ENCODE data around the gene TAF4. TPM values are rescaled to one million over a fixed set of nuclear protein-coding genes. Genes with fewer than 3 reads are reported as not detected.
"Not testable (repeated sequence)": the region's sequence is repeated elsewhere in the genome, so short reads cannot be mapped to it uniquely, and the experiment has no call there.

Gene TAF4
- total RNA-seq, 1 experiment from 2014 or later, result 64.3 TPM

DNA sequence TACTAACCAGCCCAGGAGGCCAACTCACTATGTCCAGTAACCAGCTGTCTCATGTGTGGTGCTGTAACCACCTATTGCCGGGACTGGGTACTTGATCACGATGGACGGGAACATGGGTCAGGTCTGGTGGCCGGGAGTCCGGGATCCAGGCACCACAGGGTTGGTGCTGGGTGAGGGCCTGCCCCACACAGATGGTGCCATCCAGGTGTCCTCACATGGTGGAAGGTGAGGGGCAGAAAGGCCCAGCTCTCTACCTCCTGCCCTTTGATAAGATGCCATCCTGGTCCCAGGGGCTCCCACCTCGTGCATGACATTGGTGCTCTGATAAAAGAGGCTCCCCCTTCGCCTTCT lies 116.3 kb downstream of the TAF4 start:
- H3K27ac Mint-ChIP-seq (ENCODE audit: unreplicated experiment), result no peak overlapping the region
- peaks cover 2% of the 10 kb centered on the region for H3K9me3 Mint-ChIP-seq (ENCODE audit: low read depth, unreplicated experiment)
- TF ChIP-seq, protein P1, sequence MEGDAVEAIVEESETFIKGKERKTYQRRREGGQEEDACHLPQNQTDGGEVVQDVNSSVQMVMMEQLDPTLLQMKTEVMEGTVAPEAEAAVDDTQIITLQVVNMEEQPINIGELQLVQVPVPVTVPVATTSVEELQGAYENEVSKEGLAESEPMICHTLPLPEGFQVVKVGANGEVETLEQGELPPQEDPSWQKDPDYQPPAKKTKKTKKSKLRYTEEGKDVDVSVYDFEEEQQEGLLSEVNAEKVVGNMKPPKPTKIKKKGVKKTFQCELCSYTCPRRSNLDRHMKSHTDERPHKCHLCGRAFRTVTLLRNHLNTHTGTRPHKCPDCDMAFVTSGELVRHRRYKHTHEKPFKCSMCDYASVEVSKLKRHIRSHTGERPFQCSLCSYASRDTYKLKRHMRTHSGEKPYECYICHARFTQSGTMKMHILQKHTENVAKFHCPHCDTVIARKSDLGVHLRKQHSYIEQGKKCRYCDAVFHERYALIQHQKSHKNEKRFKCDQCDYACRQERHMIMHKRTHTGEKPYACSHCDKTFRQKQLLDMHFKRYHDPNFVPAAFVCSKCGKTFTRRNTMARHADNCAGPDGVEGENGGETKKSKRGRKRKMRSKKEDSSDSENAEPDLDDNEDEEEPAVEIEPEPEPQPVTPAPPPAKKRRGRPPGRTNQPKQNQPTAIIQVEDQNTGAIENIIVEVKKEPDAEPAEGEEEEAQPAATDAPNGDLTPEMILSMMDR (IDR thresholded peaks at IDR 0.05; ENCODE audit: unreplicated experiment), result no peak
- peaks cover 4% of the 10 kb centered on the region for H3K36me3 Mint-ChIP-seq (ENCODE audit: insufficient read depth, unreplicated experiment)
- DNase-seq, result no peak
- no TSS peak for BruUV-seq (replicated peaks)
- intact Hi-C loops (cut with micrococcal nuclease; ENCODE audit: unreplicated experiment), result no loop called here
- H3K4me1 Mint-ChIP-seq (ENCODE audit: low read depth, unreplicated experiment), result no peaks in the 10 kb centered on the region
- CTCF ChIA-PET, result no interaction called here
- no peak overlapping the region for H3K4me3 Mint-ChIP-seq (ENCODE audit: low read depth, unreplicated experiment)
- H3K27me3 Mint-ChIP-seq (ENCODE audit: unreplicated experiment), result no peaks in the 10 kb centered on the region

DNA sequence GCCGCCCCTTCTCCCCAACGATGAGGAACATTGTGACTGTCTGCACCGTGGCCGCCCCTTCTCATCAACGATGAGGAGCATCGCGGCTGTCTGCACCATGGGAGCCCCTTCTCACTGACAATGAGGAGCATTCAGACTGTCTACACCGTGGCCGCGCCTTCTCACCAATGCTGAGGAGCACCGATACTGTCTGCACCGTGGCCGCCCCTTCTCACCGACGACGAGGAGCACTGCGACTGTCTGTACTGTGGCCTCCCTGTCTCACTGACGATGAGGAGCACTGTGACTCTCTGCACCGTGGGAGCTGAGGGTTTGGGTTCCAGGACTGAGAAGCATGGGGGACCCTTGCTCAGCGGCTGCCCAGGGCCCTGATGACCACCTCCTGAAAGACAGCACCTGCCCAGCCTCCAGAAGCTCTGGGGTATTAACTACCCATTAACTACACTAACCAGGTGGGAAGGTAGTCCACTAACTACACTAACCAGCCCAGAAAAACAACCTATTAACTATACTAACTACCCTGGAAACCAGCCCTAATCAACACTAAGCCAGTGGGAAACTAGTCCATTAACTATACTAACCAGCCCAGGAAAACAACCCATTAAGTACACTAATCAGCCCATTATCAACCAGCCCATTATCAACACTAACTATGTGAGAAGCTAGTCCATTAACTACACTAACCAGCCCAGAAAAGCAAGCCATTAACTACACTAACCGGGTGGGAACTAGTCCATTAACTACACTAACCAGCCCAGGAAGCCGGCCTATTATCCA lies 116.9 kb downstream of the TAF4 start:
- H3K4me3 Mint-ChIP-seq (ENCODE audit: low read depth, unreplicated experiment), result no peak overlapping the region
- BruUV-seq (replicated peaks), result no TSS peak
- H3K9me3 Mint-ChIP-seq (ENCODE audit: low read depth, unreplicated experiment), result peaks cover 2% of the 10 kb centered on the region
- no peak overlapping the region for H3K27ac Mint-ChIP-seq (ENCODE audit: unreplicated experiment)
- no peaks in the 10 kb centered on the region for H3K27me3 Mint-ChIP-seq (ENCODE audit: unreplicated experiment)
- intact Hi-C loops (cut with micrococcal nuclease; ENCODE audit: unreplicated experiment), result no loop called here
- no peak for DNase-seq
- TF ChIP-seq, protein P1 (IDR thresholded peaks at IDR 0.05; ENCODE audit: unreplicated experiment), result no peak
- CTCF ChIA-PET, result no interaction called here
- H3K36me3 Mint-ChIP-seq (ENCODE audit: insufficient read depth, unreplicated experiment), result peaks cover 4% of the 10 kb centered on the region
- H3K4me1 Mint-ChIP-seq (ENCODE audit: low read depth, unreplicated experiment), result no peaks in the 10 kb centered on the region

DNA sequence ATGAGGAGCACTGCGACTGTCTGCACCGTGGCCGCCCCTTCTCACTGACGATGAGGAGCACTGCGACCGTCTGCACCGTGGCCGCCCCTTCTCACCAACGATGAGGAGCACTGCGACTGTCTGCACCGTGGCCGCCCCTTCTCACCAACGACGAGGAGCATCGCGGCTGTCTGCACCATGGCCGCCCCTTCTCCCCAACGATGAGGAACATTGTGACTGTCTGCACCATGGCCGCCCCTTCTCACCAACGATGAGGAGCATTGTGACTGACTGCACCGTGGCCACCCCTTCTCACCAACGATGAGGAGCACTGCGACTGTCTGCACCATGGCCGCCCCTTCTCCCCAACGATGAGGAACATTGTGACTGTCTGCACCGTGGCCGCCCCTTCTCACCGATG lies 117.6 kb downstream of the TAF4 start:
- BruUV-seq (replicated peaks); H3K9me3 Mint-ChIP-seq (ENCODE audit: low read depth, unreplicated experiment); H3K36me3 Mint-ChIP-seq (ENCODE audit: insufficient read depth, unreplicated experiment); H3K4me3 Mint-ChIP-seq (ENCODE audit: low read depth, unreplicated experiment); DNase-seq; H3K27ac Mint-ChIP-seq (ENCODE audit: unreplicated experiment); H3K27me3 Mint-ChIP-seq (ENCODE audit: unreplicated experiment); H3K4me1 Mint-ChIP-seq (ENCODE audit: low read depth, unreplicated experiment); intact Hi-C loops (cut with micrococcal nuclease; ENCODE audit: unreplicated experiment); CTCF ChIA-PET: not testable (repeated sequence)

DNA sequence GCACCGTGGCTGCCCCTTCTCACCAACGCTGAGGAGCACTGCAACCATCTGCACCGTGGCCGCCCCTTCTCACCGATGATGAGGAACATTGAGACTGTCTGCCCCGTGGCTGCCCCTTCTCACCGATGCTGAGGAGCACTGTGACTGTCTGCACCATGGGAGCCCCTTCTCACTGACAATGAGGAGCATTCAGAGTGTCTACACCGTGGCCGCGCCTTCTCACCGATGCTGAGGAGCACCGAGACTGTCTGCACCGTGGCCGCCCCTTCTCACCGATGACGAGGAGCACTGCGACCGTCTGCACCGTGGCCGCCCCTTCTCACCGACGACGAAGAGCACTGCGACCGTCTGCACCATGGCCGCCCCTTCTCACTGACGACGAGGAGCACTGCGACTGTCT lies 120.2 kb downstream of the TAF4 start:
- H3K27me3 Mint-ChIP-seq (ENCODE audit: unreplicated experiment); H3K4me1 Mint-ChIP-seq (ENCODE audit: low read depth, unreplicated experiment); H3K36me3 Mint-ChIP-seq (ENCODE audit: insufficient read depth, unreplicated experiment); DNase-seq; CTCF ChIA-PET; H3K9me3 Mint-ChIP-seq (ENCODE audit: low read depth, unreplicated experiment); H3K27ac Mint-ChIP-seq (ENCODE audit: unreplicated experiment); H3K4me3 Mint-ChIP-seq (ENCODE audit: low read depth, unreplicated experiment); BruUV-seq (replicated peaks); intact Hi-C loops (cut with micrococcal nuclease; ENCODE audit: unreplicated experiment): not testable (repeated sequence)

DNA sequence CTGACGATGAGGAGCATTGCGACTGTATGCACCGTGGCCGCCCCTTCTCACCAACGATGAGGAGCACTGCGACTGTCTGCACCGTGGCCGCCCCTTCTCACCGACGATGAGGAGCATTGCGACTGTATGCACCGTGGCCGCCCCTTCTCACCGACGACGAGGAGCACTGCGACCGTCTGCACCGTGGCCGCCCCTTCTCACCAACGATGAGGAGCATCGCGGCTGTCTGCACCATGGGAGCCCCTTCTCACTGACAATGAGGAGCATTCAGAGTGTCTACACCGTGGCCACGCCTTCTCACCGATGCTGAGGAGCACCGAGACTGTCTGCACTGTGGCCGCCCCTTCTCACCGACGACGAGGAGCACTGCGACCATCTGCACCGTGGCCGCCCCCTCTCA lies 120.7 kb downstream of the TAF4 start:
- H3K4me3 Mint-ChIP-seq (ENCODE audit: low read depth, unreplicated experiment); H3K36me3 Mint-ChIP-seq (ENCODE audit: insufficient read depth, unreplicated experiment); BruUV-seq (replicated peaks); intact Hi-C loops (cut with micrococcal nuclease; ENCODE audit: unreplicated experiment); H3K27me3 Mint-ChIP-seq (ENCODE audit: unreplicated experiment); H3K27ac Mint-ChIP-seq (ENCODE audit: unreplicated experiment); H3K4me1 Mint-ChIP-seq (ENCODE audit: low read depth, unreplicated experiment); DNase-seq; CTCF ChIA-PET; H3K9me3 Mint-ChIP-seq (ENCODE audit: low read depth, unreplicated experiment): not testable (repeated sequence)

DNA sequence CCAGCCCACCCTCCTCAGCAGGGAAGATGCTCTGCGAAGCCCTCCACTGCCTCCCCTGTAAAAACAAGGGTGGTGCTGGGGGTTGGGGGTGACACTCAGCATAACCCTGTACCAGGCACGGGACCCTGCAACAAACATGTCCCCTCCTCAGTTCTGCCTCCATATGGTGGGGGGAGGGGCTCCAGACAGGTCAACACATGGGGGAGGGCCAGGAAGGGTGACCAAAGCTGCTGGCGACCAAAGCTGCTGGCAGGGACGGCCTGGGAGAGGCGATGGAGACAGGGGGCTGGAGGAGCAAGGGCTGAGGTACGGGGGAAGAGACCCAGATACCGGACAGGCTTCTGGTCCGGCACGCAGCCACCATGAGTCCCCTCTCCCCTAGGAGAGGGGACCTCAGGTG lies 123.2 kb downstream of the TAF4 start:
- BruUV-seq (replicated peaks), result no TSS peak
- Mint-ChIP-seq H3K4me3 (ENCODE audit: low read depth, unreplicated experiment) (no peak overlapping the region), H3K9me3 (ENCODE audit: low read depth, unreplicated experiment) (no peaks in the 10 kb centered on the region), H3K27me3 (ENCODE audit: unreplicated experiment) (no peaks in the 10 kb centered on the region), H3K27ac (ENCODE audit: unreplicated experiment) (no peak overlapping the region), H3K36me3 (ENCODE audit: insufficient read depth, unreplicated experiment) (peaks cover 4% of the 10 kb centered on the region), H3K4me1 (ENCODE audit: low read depth, unreplicated experiment) (no peaks in the 10 kb centered on the region)
- CTCF ChIA-PET, result interaction anchor here (0.6 kb wide), 1 partner anchor 192 kb away, joined by 3 read pairs; no protein-coding TSS in a partner anchor
- DNase-seq, result no peak
- intact Hi-C loops (cut with micrococcal nuclease; ENCODE audit: unreplicated experiment), result no loop called here
- TF ChIP-seq, protein P1 (IDR thresholded peaks at IDR 0.05; ENCODE audit: unreplicated experiment), result no peak
